ENCODE measurements around the gene PROS1. TPM values are rescaled to one million over a fixed set of nuclear protein-coding genes. Genes with fewer than 3 reads are reported as not detected.

Gene PROS1
- total RNA-seq (2021) (9.2 TPM in 2 replicates), Bru-seq, nascent RNA (percentile 50 among the genes with signal in this experiment), BruChase-seq, experiment 1, labeled RNA remaining after a 2-hour chase (percentile 51 among the genes with signal in this experiment), BruChase-seq, experiment 2, labeled RNA remaining after a 6-hour chase (percentile 61 among the genes with signal in this experiment)
- long read RNA-seq, transcript PROS1-202 (15 exons, 3,583 nt) = major isoform, 26 of 33 reads
- long read RNA-seq, partial matches to known transcripts = 1 of 33 reads
- long read RNA-seq, other reads (novel, unspliced or antisense) = 3 of 33 reads

DNA sequence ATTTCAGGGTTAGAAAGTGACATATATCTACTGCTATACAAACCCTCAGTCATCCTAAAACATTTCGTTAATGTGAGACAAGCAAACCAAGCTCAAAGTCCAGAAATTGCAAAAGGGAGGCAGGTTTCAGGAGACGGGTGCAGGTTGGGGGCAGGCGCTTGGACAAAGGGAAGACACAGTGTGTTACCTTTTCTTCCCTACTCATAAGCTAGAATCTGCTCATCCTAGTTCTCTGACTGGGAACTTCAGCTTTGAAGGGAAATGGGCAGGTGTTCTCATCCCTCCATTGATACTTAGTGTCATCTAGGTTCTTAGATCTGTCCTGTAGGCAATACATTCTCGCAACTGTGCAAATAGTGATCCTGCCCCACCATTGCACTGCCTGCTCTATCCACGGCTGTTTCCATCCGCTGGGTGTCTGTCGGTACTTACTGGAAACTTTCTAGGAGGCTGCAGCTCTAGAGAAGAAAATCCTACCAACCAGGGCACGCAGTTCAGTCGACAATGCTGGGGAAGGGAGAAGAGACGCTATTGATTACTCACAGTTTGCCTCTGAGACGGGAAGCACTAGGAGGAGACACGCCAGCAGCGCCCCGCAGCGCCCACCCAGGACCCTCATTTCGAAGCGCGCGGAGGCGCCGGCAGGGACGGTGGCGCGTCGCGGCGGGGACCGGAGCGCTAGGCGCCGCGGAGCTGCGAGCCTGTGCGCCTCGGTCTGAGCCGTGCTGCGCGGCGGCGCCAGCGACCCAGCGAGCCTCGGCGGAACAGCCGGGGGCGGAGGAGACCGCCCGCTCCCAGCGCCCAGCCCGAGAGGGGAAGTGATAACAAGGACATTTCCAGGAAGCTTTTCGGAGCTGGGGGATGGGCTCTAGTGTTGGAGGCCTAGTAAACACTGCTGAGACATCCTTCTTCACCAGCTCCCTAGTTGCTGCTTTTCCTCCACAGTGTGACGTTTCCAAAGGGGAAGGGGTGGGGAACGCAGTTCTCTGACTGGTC is at the start of gene PROS1:
Gene PROS1, minus strand, starts transcription at position 766 of the 996 bp plus-strand sequence. Its CDS starts 147 bp downstream, at position 619.
- Histone ChIP-seq H3K36me3 (ENCODE audit: insufficient read depth, low read length, poor library complexity, severe bottlenecking) (no peaks in the 10 kb centered on the region), H3K4me3 (ENCODE audit: low read depth, low read length, poor library complexity, severe bottlenecking) (peak within 1 kb of the TSS; percentile 56), H3K4me1 (ENCODE audit: insufficient read depth, low read length, poor library complexity, severe bottlenecking) (peaks cover 4% of the 10 kb centered on the region), H3K27ac (ENCODE audit: low read depth, low read length, poor library complexity, severe bottlenecking) (peak within 1 kb of the TSS; percentile 83), H3K9me3 (ENCODE audit: low read depth, low read length, poor library complexity, severe bottlenecking) (no peaks in the 10 kb centered on the region), H3K27me3 (replicated peaks; ENCODE audit: insufficient read depth, low read depth, low read length, poor library complexity) (no peaks in the 10 kb centered on the region)
- intact Hi-C loops (cut with micrococcal nuclease; ENCODE audit: unreplicated experiment) = loop anchor here (10.0 kb wide), 1 partner anchor 109 kb away; no protein-coding TSS in a partner anchor
- BruUV-seq (replicated peaks) = TSS peak; percentile 61
- peak; percentile 91 for DNase-seq (ENCODE audit: low spot score)
- CTCF ChIA-PET = no interaction called here
- POLR2A ChIA-PET (ENCODE audit: low non-redundant PET) = no interaction called here
- no peak for TF ChIP-seq EZH2 (IDR thresholded peaks at IDR 0.05; ENCODE audit: borderline replicate concordance, low read depth, low read length, poor library complexity, severe bottlenecking)
- TF ChIP-seq, protein P1, sequence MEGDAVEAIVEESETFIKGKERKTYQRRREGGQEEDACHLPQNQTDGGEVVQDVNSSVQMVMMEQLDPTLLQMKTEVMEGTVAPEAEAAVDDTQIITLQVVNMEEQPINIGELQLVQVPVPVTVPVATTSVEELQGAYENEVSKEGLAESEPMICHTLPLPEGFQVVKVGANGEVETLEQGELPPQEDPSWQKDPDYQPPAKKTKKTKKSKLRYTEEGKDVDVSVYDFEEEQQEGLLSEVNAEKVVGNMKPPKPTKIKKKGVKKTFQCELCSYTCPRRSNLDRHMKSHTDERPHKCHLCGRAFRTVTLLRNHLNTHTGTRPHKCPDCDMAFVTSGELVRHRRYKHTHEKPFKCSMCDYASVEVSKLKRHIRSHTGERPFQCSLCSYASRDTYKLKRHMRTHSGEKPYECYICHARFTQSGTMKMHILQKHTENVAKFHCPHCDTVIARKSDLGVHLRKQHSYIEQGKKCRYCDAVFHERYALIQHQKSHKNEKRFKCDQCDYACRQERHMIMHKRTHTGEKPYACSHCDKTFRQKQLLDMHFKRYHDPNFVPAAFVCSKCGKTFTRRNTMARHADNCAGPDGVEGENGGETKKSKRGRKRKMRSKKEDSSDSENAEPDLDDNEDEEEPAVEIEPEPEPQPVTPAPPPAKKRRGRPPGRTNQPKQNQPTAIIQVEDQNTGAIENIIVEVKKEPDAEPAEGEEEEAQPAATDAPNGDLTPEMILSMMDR (conservative IDR thresholded peaks at IDR 0.05; ENCODE audit: low read depth, low read length) = peak; percentile 27; the same call in 1 of the 2 replicates

DNA sequence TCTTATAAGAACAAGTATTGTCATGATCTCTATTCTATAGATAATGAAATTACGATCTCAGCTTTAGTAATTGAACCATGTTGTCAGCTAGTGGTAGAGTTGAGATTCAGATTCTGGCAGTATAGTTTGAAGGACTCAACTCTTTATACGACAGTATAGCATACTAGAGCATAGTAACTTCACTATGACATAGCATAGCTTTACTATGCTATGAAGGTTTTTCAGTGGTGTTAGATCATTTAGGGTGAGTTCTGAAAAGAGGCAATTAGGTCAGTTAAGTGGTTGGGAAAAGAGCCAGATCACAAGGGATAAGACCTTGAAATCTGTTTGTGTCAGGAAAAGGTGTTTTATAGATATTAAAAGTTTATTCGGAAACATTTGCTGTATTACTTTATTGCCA is 46.6 kb upstream of the PROS1 start:
- Histone ChIP-seq H3K9me3 (ENCODE audit: low read depth, low read length, poor library complexity, severe bottlenecking) (no peaks in the 10 kb centered on the region), H3K27me3 (replicated peaks; ENCODE audit: insufficient read depth, low read depth, low read length, poor library complexity) (no peaks in the 10 kb centered on the region), H3K36me3 (ENCODE audit: insufficient read depth, low read length, poor library complexity, severe bottlenecking) (no peaks in the 10 kb centered on the region), H3K4me3 (ENCODE audit: low read depth, low read length, poor library complexity, severe bottlenecking) (no peak overlapping the region), H3K27ac (ENCODE audit: low read depth, low read length, poor library complexity, severe bottlenecking) (no peak overlapping the region), H3K4me1 (ENCODE audit: insufficient read depth, low read length, poor library complexity, severe bottlenecking) (no peaks in the 10 kb centered on the region)
- CTCF ChIA-PET = no interaction called here
- no TSS peak for BruUV-seq (replicated peaks)
- intact Hi-C loops (cut with micrococcal nuclease; ENCODE audit: unreplicated experiment) = no loop called here
- no peak for DNase-seq (ENCODE audit: low spot score)
- TF ChIP-seq EZH2 (IDR thresholded peaks at IDR 0.05; ENCODE audit: borderline replicate concordance, low read depth, low read length, poor library complexity, severe bottlenecking) = no peak
- TF ChIP-seq, protein P1 (conservative IDR thresholded peaks at IDR 0.05; ENCODE audit: low read depth, low read length) = no peak
- POLR2A ChIA-PET (ENCODE audit: low non-redundant PET) = no interaction called here

DNA sequence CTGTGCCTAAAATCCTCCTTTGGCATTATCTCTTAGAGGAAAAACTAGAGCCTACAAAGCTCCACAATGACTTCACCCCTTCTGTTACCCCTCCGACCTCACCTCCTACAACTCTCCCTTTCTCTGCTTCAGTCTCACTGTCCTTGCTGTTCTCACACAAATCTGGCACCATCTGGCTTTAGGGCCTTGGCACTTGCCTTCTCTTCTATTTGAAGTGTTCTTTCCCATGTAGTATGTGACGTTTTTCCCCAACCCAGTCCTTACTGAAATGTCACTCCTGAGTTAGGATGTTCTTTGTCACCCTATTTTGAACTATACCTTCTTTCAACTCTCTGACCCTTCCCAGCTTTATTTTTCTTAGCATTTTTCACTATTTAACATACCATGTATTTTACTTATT is 46.0 kb upstream of the PROS1 start:
- H3K36me3 ChIP-seq (ENCODE audit: insufficient read depth, low read length, poor library complexity, severe bottlenecking) = no peaks in the 10 kb centered on the region
- H3K27me3 ChIP-seq (replicated peaks; ENCODE audit: insufficient read depth, low read depth, low read length, poor library complexity) = no peaks in the 10 kb centered on the region
- no peak for DNase-seq (ENCODE audit: low spot score)
- POLR2A ChIA-PET (ENCODE audit: low non-redundant PET) = no interaction called here
- no peak for TF ChIP-seq EZH2 (IDR thresholded peaks at IDR 0.05; ENCODE audit: borderline replicate concordance, low read depth, low read length, poor library complexity, severe bottlenecking)
- TF ChIP-seq, protein P1 (conservative IDR thresholded peaks at IDR 0.05; ENCODE audit: low read depth, low read length) = no peak
- no peak overlapping the region for H3K27ac ChIP-seq (ENCODE audit: low read depth, low read length, poor library complexity, severe bottlenecking)
- no peaks in the 10 kb centered on the region for H3K4me1 ChIP-seq (ENCODE audit: insufficient read depth, low read length, poor library complexity, severe bottlenecking)
- no peak overlapping the region for H3K4me3 ChIP-seq (ENCODE audit: low read depth, low read length, poor library complexity, severe bottlenecking)
- no TSS peak for BruUV-seq (replicated peaks)
- CTCF ChIA-PET = no interaction called here
- H3K9me3 ChIP-seq (ENCODE audit: low read depth, low read length, poor library complexity, severe bottlenecking) = no peaks in the 10 kb centered on the region
- intact Hi-C loops (cut with micrococcal nuclease; ENCODE audit: unreplicated experiment) = no loop called here
